HPDE6-E6E7 (cell line): ENCODE measurements around the gene SLIT3.

ENCODE experiments used
- DNase-seq: peaks from one replicate; pipeline ENCODE4 v3.0.0; 2011; ENCODE audit warnings: missing footprints; ENCODE audit errors: extremely low spot score

The SLIT3 gene

GRCh38 chr5:168860081-168860480 lies 440.9 kb downstream of the SLIT3 start:
- no peak for DNase-seq

DNA sequence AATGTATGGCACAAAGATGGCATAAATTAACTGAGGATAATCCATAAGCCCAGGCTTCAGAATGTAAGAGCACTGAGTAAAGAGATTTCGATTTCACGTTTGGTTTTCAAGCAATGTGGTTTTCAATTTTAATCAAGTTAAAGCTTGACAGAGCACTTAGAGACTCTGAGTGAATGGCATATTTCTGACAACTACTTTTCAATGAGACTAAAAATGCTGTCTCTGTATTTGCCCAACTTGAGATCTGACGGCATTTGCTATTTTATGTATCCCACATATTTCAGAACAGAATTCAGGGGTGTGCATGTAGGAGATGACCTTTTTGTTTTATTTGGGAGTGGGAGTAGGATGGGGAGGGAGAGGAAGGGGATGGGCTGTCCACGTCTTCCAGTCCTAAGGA lies 441.5 kb downstream of the SLIT3 start:
- DNase-seq = no peak

DNA sequence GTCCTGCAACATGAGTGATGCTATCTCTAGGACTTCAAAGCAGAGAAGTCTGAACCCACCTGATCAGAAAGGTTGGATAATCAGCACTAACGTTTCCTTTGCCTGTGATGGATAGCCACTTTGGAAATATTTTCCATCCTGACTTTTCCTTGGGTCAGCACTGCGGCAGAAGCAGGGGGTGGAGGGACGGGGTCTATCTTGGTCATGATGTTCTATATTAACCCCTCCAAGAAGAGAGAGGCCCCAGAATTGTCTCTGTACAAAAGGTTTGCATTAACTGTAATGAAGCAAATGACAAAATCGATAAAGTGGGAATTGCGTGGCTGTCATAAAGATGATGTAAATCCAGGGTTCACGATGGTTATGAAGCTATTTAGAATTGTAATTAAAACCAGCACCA lies 441.9 kb downstream of the SLIT3 start:
- no peak for DNase-seq

- no peak for DNase-seq
These were observed 442.6 kb downstream of the SLIT3 start for GRCh38 chr5:168858371-168858770.

- DNase-seq = no peak
These were observed 447.0 kb downstream of the SLIT3 start for GRCh38 chr5:168853972-168854371.

- no peak for DNase-seq
These were observed 448.6 kb downstream of the SLIT3 start for GRCh38 chr5:168852329-168852728.

DNA sequence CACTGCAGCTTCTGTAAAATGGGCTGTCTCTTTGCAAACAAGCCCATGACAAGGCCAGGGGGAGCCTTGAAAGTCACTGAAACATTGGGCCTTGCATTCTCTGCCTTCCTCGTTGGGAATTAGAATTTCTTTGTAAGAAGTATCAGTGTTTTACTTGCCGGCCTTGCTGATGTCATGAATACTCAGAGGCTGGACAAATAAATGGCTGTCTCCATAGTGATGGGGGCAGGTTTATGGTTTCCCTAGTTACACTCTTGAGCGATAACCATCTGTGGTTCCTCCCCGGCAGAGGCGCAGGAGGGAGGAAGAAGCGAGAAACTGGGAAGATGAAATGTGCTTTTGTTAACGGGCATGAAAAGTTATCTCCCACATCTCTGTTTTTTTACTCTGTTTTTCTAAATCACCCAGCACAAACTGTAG lies 449.0 kb downstream of the SLIT3 start:
- DNase-seq = no peak

GRCh38 chr5:168850683-168851082 lies 450.3 kb downstream of the SLIT3 start:
- DNase-seq = no peak

DNA sequence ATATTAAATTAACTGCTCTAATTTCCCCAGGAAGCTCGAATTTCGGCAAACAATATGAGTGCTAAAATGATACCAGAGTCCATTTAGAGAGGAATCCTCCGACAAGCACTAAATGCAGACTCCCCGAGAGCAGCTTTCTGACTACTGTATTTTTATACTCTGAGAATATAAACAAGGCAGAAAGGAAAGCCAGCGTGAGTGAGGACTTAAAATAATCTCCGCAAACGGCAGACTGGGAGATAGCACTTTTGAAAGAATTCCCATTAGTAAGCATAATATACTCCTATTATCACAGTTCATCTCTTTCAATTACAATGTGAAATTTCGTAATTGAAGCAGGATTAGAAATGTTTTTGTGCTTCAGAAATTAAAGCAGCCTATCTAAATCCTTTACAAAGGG lies 452.4 kb downstream of the SLIT3 start:
- DNase-seq = no peak

GRCh38 chr5:168847511-168848073 lies 453.3 kb downstream of the SLIT3 start:
- no peak for DNase-seq

DNA sequence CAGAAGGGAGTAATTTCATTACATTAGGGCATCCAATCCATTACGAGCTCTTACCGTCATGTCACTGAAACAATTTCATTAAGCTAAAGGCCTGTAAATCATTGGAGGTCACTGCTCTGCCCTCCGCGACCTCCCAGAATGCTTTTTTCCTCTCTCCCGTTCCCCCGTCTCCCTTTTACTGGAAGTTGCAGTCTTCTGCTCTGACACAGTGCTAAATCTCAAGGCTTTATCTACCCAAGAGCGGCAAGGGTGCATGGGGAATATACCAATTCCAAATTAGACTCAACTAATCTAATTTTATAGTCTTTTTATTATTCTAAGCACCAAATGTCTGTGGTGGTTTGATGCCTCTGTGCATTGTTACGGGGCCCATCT lies 456.0 kb downstream of the SLIT3 start:
- no peak for DNase-seq

- DNase-seq = no peak
These were observed 456.7 kb downstream of the SLIT3 start for GRCh38 chr5:168844016-168844921.

DNA sequence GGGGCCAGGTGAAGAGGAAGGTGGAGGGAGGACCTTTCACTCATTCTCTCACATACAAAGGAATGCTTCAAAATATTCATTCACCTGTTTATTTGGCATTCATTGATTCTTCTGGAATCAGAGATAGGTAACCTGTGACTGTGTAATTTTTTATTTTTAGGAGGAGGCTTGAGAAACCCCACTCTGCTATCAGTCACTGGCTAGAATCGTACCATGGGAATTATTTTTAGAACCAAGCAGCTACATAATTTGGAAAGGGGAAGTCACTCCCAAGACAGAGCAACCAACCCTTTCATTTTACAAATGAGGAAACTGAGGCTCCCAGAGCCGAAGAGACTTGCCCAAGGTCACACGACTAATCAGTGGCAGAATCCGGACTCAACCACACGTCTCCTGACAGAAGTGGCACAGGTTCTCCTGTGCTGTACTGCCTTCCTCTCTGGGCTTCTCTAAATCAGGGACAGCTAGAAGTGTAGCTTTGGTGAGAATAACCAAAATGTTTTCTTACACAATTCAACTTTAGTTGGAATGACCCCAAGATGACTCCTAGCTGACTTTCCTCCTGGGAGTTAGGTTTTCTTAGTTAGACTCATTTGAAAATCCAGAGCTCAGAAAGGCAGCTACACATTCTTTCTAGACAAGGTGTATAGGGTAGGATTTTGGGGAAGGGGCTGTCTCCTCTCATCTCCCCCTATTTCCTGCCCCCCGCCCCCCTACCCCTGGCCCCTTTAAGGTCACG lies 457.5 kb downstream of the SLIT3 start:
- DNase-seq = no peak

DNA sequence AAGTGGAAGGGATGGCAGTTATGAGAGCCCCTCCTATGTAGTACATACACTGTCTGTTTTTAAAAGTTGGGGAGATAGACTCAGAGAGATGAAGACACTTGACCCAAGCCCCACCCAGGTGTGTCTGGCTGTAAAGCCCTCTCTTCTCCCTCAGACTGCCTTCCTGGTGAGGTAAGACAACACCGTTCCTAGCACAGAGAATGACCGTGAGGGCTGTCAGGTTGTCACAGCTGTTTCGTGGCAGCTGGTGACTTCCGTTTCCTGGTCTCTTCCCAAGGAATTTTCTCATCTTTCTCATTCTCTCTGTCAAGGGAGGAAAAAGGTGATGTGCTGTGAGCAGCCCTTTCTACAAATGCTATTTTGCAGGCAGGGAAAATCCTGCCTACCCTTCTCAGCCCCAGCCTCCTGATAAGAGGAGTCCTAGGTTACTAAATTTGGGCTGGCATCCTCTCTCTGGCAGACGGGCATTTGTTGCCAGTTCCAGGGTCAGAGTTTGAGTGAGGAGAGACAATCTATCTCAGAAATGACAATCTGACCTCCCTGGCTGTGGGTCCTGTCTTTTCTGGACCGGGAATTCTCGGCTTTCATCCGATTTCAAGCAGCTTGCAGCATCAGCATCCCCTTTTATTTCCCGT lies 458.3 kb downstream of the SLIT3 start:
- DNase-seq = no peak

GRCh38 chr5:168837852-168838251 lies 463.1 kb downstream of the SLIT3 start:
- no peak for DNase-seq

DNA sequence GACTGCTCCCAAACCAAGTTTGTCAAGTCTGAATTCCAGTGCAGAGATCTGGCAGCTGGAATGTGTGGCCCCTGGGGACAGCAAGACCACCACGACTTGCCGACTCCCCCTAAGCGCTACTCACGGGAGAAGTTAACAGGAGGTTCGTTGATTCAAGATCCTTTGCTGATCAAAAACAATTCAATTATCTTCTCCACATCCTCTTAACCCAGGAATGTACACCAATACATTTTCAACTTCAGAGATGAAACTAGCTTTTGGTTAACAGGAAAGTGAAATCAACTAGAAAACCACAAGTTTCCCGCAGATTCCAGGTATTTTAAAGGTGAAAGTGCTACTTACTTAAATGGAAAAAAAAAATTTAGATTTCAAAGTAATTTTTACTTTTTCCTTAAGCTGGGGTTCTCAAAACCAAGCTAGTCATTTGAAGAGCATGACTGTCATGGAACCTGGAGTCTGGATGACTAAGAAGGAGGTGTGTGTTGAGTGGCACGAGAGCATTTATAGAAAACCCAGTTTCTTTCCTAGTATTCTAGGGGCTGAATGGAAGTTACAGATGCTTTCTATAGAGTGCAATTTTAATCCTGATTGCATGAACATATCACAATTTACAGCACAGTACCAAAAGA lies 464.2 kb downstream of the SLIT3 start:
- no peak for DNase-seq

- DNase-seq = no peak
These were observed 467.0 kb downstream of the SLIT3 start for GRCh38 chr5:168833936-168834335.

GRCh38 chr5:168833383-168833782 lies 467.6 kb downstream of the SLIT3 start:
- DNase-seq = no peak

DNA sequence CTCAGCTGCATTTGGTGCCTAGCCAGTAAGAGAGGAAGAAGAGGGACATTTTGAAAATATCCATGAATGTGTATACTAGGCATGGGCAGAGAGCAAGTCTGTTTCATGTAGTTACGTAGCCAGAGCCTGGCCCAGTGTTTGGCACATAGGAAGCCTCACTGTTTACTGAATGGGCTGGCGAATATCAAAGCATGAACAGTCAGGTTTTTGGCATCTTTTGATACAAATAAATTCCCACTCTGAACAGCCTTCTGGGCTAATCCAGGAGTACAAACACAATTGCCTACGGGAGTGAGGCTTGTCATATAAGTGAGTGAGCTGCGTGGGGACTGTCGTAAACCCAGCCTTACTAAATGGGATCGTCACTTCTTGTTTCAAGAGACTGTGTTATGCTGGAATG lies 468.6 kb downstream of the SLIT3 start:
- no peak for DNase-seq

- DNase-seq = no peak
These were observed 469.6 kb downstream of the SLIT3 start for GRCh38 chr5:168831383-168831782.

DNA sequence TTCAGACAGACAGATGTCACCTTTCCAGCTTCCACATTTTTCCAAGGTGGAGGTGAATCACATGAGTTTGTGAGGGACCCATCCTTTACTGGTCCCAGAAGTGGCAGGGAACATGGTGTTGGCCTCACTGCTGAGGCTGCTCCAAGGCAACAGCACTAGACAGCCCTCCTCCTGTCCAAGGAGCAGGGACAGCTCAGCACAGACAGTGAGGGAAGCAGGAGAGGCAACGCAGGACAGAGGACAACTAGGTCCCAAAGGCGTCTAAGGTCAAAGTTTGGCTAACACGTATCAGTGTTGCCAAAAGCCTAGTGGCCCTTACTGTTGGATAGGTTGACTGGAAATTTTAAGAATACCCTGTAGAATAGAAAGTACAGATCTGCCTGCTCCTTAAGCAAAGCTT lies 470.1 kb downstream of the SLIT3 start:
- DNase-seq = no peak

GRCh38 chr5:168829922-168830417 lies 471.0 kb downstream of the SLIT3 start:
- DNase-seq = no peak
